IPS DF 19.7 (cell line): ENCODE measurements around the gene NLGN1.
"Not testable (repeated sequence)": the region's sequence is repeated elsewhere in the genome, so short reads cannot be mapped to it uniquely, and the experiment has no call there.

Source experiments
- DNase-seq: peaks from one replicate; pipeline ENCODE4 v3.0.0-alpha.2; 2013; ENCODE audit warnings: low read depth, low spot score

NLGN1 gene

GRCh38 chr3:173553635-173554280, 156.2 kb downstream of the NLGN1 start:
- no peak for DNase-seq

GRCh38 chr3:173556546-173556945, 159.0 kb downstream of the NLGN1 start:
- no peak for DNase-seq

DNA sequence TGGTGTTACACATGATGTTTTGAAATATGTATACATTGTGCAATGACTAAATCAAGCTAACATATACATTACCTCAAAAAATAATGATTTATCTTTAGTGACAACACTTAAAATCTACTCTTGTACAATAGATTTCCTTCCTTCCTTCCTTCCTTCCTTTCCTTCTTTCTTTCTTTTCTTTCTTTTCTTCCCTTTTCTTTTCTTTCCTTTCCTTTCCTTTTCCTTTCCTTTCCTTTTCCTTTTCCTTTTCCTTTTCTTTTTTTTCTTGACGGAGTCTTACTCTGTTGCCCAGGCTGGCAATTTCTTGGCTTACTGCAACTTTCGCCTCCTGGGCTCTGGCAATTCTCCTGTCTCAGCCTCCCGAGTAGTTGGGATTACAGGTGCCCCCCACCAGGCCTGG, 170.5 kb downstream of the NLGN1 start:
- DNase-seq: no peak

- DNase-seq: no peak
These were observed 171.1 kb downstream of the NLGN1 start for GRCh38 chr3:173568623-173569022.

DNA sequence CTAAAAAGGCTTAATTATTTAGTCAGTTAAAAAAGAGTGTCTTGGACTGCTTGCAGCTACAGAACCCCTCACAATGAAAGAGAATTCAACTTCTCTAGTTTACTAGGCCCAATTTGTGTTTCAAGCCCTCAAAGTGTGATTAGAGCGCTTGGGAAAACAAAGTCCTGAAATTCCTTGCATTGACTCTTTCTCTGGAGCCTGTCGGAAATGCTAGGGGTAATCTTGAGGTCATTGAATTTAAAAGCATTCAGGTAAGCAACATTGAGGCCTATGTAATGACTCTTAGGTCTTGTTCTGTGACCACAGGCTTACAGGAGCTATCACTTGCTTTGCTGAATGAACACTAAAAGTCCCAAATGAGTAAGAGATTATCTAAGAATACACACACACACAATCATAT, 186.0 kb downstream of the NLGN1 start:
- no peak for DNase-seq

GRCh38 chr3:173584093-173584837, 186.7 kb downstream of the NLGN1 start:
- no peak for DNase-seq

GRCh38 chr3:173584838-173585831, 187.6 kb downstream of the NLGN1 start:
- DNase-seq: peak; percentile 61

- no peak for DNase-seq
These were observed 188.6 kb downstream of the NLGN1 start for GRCh38 chr3:173586166-173586565.

GRCh38 chr3:173587055-173587454, 189.5 kb downstream of the NLGN1 start:
- DNase-seq: no peak

GRCh38 chr3:173588556-173588955, 191.0 kb downstream of the NLGN1 start:
- no peak for DNase-seq

- DNase-seq: no peak
These were observed 191.6 kb downstream of the NLGN1 start for GRCh38 chr3:173589116-173589515.

GRCh38 chr3:173591401-173591800, 193.9 kb downstream of the NLGN1 start:
- DNase-seq: no peak

DNA sequence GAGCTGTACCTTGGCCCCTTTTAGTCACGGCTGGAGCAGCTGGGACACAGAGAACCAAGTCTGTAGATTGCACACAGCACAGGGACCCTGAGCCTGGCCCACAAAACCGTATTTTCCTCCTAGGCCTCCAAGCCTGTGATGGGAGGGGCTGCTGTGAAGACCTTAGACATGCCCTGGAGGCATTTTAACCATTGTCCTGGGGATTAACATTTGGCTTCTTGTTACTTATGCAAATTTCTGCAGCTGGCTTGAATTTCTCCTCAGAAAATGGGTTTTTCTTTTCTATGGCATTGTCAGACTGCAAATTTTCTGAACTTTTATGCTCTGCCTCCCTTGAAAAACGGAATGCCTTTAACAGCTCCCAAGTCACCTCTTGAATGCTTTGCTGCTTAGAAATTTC, 197.3 kb downstream of the NLGN1 start:
- not testable (repeated sequence) for DNase-seq

GRCh38 chr3:173599673-173600072, 202.1 kb downstream of the NLGN1 start:
- DNase-seq: no peak

GRCh38 chr3:173614522-173614921, 217.0 kb downstream of the NLGN1 start:
- no peak for DNase-seq

GRCh38 chr3:173615661-173616060, 218.1 kb downstream of the NLGN1 start:
- no peak for DNase-seq

- DNase-seq: no peak
These were observed 219.9 kb downstream of the NLGN1 start for GRCh38 chr3:173617490-173617889.

GRCh38 chr3:173618148-173618547, 220.6 kb downstream of the NLGN1 start:
- DNase-seq: no peak

DNA sequence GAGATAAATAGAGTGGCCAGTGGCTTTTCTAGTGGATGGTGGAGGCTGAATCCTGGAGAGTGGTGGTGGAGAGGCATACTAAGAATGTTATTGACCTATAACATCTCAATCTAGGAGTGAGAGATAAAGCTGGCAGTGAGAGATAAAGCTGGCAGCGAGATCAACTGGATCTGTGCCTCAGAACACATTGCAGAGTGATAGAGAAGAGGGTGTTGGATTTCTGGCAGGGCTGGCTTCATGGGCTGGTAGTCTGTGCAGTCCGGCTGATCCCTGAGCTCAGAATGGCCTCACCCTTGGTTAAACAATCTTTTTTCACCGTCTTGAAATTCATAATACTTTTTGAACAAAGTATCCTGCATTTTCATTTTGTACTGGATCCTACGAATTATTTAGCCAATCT, 221.2 kb downstream of the NLGN1 start:
- no peak for DNase-seq

DNA sequence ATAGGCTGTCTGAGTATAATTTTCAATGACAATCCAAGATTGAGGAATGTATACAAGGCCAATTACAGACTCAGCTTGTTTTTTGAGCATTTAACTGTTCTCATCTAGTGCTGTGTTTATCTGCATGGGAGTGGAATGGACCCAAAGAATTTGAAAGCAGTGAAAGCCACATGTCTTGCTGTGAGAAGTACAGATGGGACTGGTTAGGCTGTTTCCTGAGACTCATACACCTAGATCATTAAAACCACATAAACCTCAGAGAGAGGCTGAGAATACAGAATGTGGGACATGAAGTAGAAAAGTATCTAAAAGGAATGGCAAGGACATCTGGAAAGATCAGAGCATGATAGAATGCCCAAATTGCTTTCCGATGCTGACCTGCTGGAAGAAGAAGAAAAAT, 224.6 kb downstream of the NLGN1 start:
- no peak for DNase-seq

DNA sequence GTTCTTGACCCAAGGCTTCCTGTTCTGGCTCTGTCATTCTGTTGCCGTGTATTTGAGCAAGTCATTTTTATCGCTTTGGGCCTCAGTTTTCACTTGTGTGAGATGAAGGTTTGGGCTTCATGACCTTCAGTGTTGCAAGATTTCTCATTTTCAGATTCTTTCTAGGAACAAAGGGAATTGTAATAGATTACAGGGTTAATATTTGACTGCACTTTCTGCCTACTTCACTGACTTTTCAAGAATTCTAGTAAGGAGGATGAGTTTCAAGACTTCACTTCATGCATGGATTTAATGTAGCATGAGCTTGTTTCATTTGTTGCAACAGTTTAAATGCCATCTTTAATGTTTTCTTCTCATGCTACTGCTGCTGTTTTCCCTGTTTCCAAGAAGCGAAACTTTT, 226.5 kb downstream of the NLGN1 start:
- DNase-seq: no peak

DNA sequence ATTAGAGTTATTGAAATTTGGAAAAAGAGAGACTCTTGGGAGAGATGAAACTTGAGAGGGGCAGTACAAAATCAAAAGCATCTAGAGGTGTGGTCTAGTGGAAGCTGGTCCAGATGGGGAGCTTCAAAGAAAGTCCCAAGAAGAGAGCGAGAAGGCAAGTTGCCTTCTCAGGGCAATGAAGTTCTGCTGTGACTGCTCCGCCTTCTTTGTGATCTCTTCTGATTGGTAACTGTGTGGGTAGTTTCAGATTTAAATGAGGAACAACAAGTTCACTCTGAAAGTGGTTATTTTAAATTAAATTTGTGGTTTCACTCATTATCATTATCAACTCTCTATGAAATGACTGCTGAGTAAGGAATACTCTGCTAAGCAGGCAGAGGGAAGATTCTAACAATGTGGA, 233.3 kb downstream of the NLGN1 start:
- no peak for DNase-seq
